CD14-positive monocyte (primary cell): ENCODE data around the gene SCUBE1. TPM values are rescaled to one million over a fixed set of nuclear protein-coding genes. Genes with fewer than 3 reads are reported as not detected.

Experiments
- DNase-seq, 3 donors: peaks; one replicate each; pipeline ENCODE4 v3.0.0-alpha.2; 2011 to 2022
- H2AFZ ChIP-seq: 2 replicates; pipeline ENCODE4 v1.6.0; 2012; ENCODE audit warnings: mild to moderate bottlenecking, low read depth, low read length, inconsistent platforms; ENCODE audit not compliant: insufficient read depth, poor library complexity, severe bottlenecking
- H3K27ac ChIP-seq, 2 donors: 1 replicate in 1 of 2; 2 replicates in 1 of 2; pipeline ENCODE4 v1.5.1; 2012 to 2013; ENCODE audit warnings: low read length in 2 of 2, control low read depth in 1 of 2, inconsistent platforms in 1 of 2, low read depth in 1 of 2, mild to moderate bottlenecking in 1 of 2
- H3K27me3 ChIP-seq, 2 donors: one replicate each; pipeline versions ENCODE4 v1.6.0 to v1.6.1; 2011 to 2013; ENCODE audit warnings: low read length in 2 of 2; ENCODE audit not compliant: control insufficient read depth in 2 of 2, insufficient read depth in 2 of 2
- H3K36me3 ChIP-seq, 2 donors: replicated peaks in 1 of 2; 1 replicate in 1 of 2; 2 replicates in 1 of 2; pipeline versions ENCODE4 v1.5.1 to v1.6.1; 2012 to 2013; ENCODE audit warnings: low read length in 2 of 2, control low read depth in 1 of 2, inconsistent platforms in 1 of 2, mild to moderate bottlenecking in 1 of 2; ENCODE audit not compliant: insufficient read depth in 2 of 2, control insufficient read depth in 1 of 2
- H3K4me1 ChIP-seq, 2 donors: 1 replicate in 1 of 2; 2 replicates in 1 of 2; pipeline versions ENCODE4 v1.5.1 to v1.6.1; 2012 to 2013; ENCODE audit warnings: low read length in 2 of 2, control low read depth in 1 of 2, inconsistent platforms in 1 of 2, mild to moderate bottlenecking in 1 of 2, moderate library complexity in 1 of 2; ENCODE audit not compliant: insufficient read depth in 2 of 2, control insufficient read depth in 1 of 2
- H3K4me2 ChIP-seq: replicated peaks from 2 replicates; pipeline ENCODE3; 2012; ENCODE audit warnings: low read length, moderate library complexity, mild to moderate bottlenecking; ENCODE audit not compliant: poor library complexity, severe bottlenecking; ENCODE audit errors: extremely low read depth
- H3K4me3 ChIP-seq, 3 experiments: fragments of 200-600 bp in 1 of 3; sonication (generic) in 1 of 3; replicated peaks in 1 of 3; 1 replicate in 2 of 3; 2 replicates in 1 of 3; pipeline ENCODE4 v1.5.1; 2011 to 2013; ENCODE audit warnings: low read length in 3 of 3, mild to moderate bottlenecking in 3 of 3, control low read depth in 2 of 3, low read depth in 2 of 3, inconsistent platforms in 1 of 3, moderate library complexity in 1 of 3
- H3K79me2 ChIP-seq: 2 replicates; pipeline ENCODE4 v1.6.0; 2012; ENCODE audit warnings: mild to moderate bottlenecking, control low read depth, inconsistent platforms, low read length, moderate library complexity; ENCODE audit not compliant: insufficient read depth
- H3K9ac ChIP-seq: 2 replicates; pipeline ENCODE4 v1.6.0; 2017; ENCODE audit warnings: low read length, mild to moderate bottlenecking; ENCODE audit not compliant: insufficient read depth, poor library complexity, severe bottlenecking
- H3K9me3 ChIP-seq, 2 donors: replicated peaks in 1 of 2; 1 replicate in 1 of 2; 2 replicates in 1 of 2; pipeline versions ENCODE4 v1.5.1 to v1.6.1; 2012 to 2013; ENCODE audit warnings: low read length in 2 of 2, control low read depth in 1 of 2; ENCODE audit not compliant: control insufficient read depth in 1 of 2, insufficient read depth in 1 of 2
- H4K20me1 ChIP-seq: 2 replicates; pipeline ENCODE4 v1.6.0; 2012; ENCODE audit warnings: mild to moderate bottlenecking, low read length, control low read depth, moderate library complexity; ENCODE audit not compliant: insufficient read depth
- H3K27ac Mint-ChIP-seq, 7 donors: one replicate each; pipeline ENCODE4 v1.8.0; 2020; ENCODE audit warnings: mild to moderate bottlenecking in 7 of 7, mixed read lengths in 7 of 7, moderate library complexity in 6 of 7, inconsistent platforms in 2 of 7
- H3K27me3 Mint-ChIP-seq, 3 donors: one replicate each; pipeline ENCODE4 v1.8.0; 2021 to 2022; ENCODE audit warnings: low read depth in 3 of 3, mild to moderate bottlenecking in 3 of 3, mixed read lengths in 3 of 3, moderate library complexity in 3 of 3, inconsistent platforms in 1 of 3
- H3K36me3 Mint-ChIP-seq, 2 donors: one replicate each; pipeline ENCODE4 v1.8.0; 2020; ENCODE audit warnings: mixed read lengths in 2 of 2, inconsistent platforms in 1 of 2, mild to moderate bottlenecking in 1 of 2
- H3K4me1 Mint-ChIP-seq: one replicate; pipeline ENCODE4 v1.8.0; 2020; ENCODE audit warnings: mild to moderate bottlenecking, mixed read lengths
- H3K4me3 Mint-ChIP-seq, 2 donors: one replicate each; pipeline ENCODE4 v1.8.0; 2020; ENCODE audit warnings: mild to moderate bottlenecking in 2 of 2, mixed read lengths in 2 of 2, moderate library complexity in 1 of 2
- H3K9me3 Mint-ChIP-seq, 7 donors: one replicate each; pipeline ENCODE4 v1.8.0; 2020 to 2022; ENCODE audit warnings: mixed read lengths in 7 of 7, mild to moderate bottlenecking in 6 of 7, moderate library complexity in 6 of 7, inconsistent platforms in 2 of 7
- WGBS: methylation state at CpG from one replicate; pipeline ENCODE4 v1.1.5; 2013; ENCODE audit warnings: missing lambda C conversion rate; ENCODE audit not compliant: insufficient coverage; 5-methylcytosine and 5-hydroxymethylcytosine counted together
- intact Hi-C, 2 donors: fragments of 100-400 bp; cut with micrococcal nuclease; formaldehyde crosslinking; loops; one replicate each; pipeline versions ENCODE4 v1.15.0 to v1.15.1; 2023
- polyA plus RNA-seq, 3 donors: library from polyadenylated mRNA; depleted of rRNA in 1 of 3; unstranded in 2 of 3; stranded (reverse) in 1 of 3; fragments of 300-500 nt in 2 of 3; fragments of >200 nt in 1 of 3; fragmentation: Illumina TruSeq in 2 of 3; gene quantifications; 1 replicate in 2 of 3; 2 replicates in 1 of 3; pipeline ENCODE4 v1.2.3, GENCODE V29; 2012 to 2021
- TF ChIP-seq, protein P1 (sequence below): fragments of 200-600 bp; IDR thresholded peaks from one replicate; pipeline ENCODE4 v1.8.0; 2022; ENCODE audit warnings: antibody characterized with exemption, mild to moderate bottlenecking

SCUBE1 gene
- polyA plus RNA-seq, 3 donors, result 0.20 to 0.32 (median 0.26) TPM

DNA sequence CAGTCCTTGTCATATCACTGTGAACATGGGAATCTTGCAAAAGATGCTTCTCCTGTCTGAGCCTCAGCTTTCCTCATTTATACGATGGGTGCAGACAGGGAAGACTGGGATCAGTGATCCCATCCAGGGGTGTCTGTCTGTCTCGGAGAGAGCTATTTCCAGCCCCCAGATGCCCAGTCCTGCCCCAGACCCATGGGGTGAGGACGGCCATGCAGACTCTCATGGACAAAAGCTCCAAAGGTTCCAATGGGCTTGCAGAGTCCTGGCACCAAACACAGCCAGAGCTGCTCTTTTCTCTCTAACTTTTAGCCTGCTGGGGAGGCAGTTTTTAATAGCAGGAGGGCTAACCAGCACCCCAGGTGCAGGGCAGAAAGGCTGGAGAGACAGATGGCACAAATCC lies 5.2 kb downstream of the SCUBE1 start:
- H3K36me3 Mint-ChIP-seq, result peaks cover 4 to 8% of the 10 kb centered on the region in 2 donors
- Histone ChIP-seq H3K27me3 (peaks cover 13 to 28% of the 10 kb centered on the region in 2 donors), H3K9me3 (no peaks in the 10 kb centered on the region), H3K79me2 (no peaks in the 10 kb centered on the region), H3K9ac (no peak overlapping the region), H3K4me1 (peaks cover 4 to 5% of the 10 kb centered on the region in 2 donors), H3K27ac (no peak overlapping the region), H2AFZ (no peak overlapping the region), H3K4me3 (no peak overlapping the region), H3K36me3 (no peaks in the 10 kb centered on the region), H3K4me2 (no peak overlapping the region), H4K20me1 (no peaks in the 10 kb centered on the region)
- TF ChIP-seq, protein P1, sequence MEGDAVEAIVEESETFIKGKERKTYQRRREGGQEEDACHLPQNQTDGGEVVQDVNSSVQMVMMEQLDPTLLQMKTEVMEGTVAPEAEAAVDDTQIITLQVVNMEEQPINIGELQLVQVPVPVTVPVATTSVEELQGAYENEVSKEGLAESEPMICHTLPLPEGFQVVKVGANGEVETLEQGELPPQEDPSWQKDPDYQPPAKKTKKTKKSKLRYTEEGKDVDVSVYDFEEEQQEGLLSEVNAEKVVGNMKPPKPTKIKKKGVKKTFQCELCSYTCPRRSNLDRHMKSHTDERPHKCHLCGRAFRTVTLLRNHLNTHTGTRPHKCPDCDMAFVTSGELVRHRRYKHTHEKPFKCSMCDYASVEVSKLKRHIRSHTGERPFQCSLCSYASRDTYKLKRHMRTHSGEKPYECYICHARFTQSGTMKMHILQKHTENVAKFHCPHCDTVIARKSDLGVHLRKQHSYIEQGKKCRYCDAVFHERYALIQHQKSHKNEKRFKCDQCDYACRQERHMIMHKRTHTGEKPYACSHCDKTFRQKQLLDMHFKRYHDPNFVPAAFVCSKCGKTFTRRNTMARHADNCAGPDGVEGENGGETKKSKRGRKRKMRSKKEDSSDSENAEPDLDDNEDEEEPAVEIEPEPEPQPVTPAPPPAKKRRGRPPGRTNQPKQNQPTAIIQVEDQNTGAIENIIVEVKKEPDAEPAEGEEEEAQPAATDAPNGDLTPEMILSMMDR, result no peak
- no peak overlapping the region for H3K27ac Mint-ChIP-seq
- H3K9me3 Mint-ChIP-seq, result peaks cover 0 to 14% (median 6%) of the 10 kb centered on the region in 7 donors
- 96% methylated on average over 3 of the region's 3 CpGs for WGBS
- H3K27me3 Mint-ChIP-seq, result peaks cover 31 to 35% (median 32%) of the 10 kb centered on the region in 3 donors
- no peak overlapping the region for H3K4me3 Mint-ChIP-seq
- DNase-seq, result no peak
- intact Hi-C loops, result no loop called here
- peaks cover 8% of the 10 kb centered on the region for H3K4me1 Mint-ChIP-seq

DNA sequence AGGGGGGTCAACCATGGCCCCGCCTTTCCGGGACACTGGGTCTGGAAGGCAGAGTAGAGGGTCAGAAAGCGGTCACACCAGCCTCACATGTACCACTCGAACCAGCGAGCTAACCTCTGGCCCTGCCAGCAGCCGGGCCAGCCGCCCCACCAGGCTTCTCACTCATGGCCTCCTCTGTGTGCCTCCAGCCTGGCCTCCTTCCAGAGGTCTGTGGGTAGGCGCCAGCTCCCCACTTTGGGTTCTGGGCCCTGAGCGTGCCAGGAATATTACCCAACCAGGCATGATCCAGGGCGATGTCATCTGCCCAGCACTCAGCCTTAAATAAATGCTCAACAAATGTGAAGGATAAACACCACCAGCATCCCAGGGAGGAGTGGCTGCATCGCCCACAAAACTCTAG lies 5.8 kb downstream of the SCUBE1 start:
- Histone ChIP-seq H3K4me1 (peaks cover 2% of the 10 kb centered on the region in 2 donors), H4K20me1 (no peaks in the 10 kb centered on the region), H3K4me3 (no peak overlapping the region), H3K36me3 (no peaks in the 10 kb centered on the region), H3K4me2 (no peak overlapping the region), H3K27ac (no peak overlapping the region), H3K9ac (no peak overlapping the region), H3K79me2 (no peaks in the 10 kb centered on the region), H3K9me3 (no peaks in the 10 kb centered on the region), H2AFZ (no peak overlapping the region), H3K27me3 (peaks cover 12 to 25% of the 10 kb centered on the region in 2 donors)
- Mint-ChIP-seq H3K9me3 (peaks cover 0 to 12% (median 4%) of the 10 kb centered on the region in 7 donors), H3K4me3 (peak overlapping the region in 1 of 2 donors; percentile 28), H3K27ac (no peak overlapping the region), H3K36me3 (peaks cover 4 to 6% of the 10 kb centered on the region in 2 donors), H3K27me3 (peaks cover 29 to 32% (median 30%) of the 10 kb centered on the region in 3 donors), H3K4me1 (peaks cover 6% of the 10 kb centered on the region)
- TF ChIP-seq, protein P1, result no peak
- intact Hi-C loops, result no loop called here
- DNase-seq, result no peak
- WGBS, result 69% methylated on average over 5 of the region's 11 CpGs
